22Rv1 (cell line): ENCODE data around the gene RFPL2.
A peak's percentile ranks its signal among the peaks of the same experiment; 100 is the strongest.
"Not testable (repeated sequence)": the region's sequence is repeated elsewhere in the genome, so short reads cannot be mapped to it uniquely, and the experiment has no call there.

Experiments used
- H3K27ac ChIP-seq: fragments of 450-650 bp; 2 replicates; pipeline ENCODE4 v1.5.1; 2017
- ZFX ChIP-seq: fragments of 450-650 bp; IDR thresholded peaks from 2 replicates; pipeline ENCODE4 v1.6.1; 2017; ENCODE audit warnings: antibody characterized with exemption, borderline replicate concordance
- TF ChIP-seq, protein P1 (sequence below): fragments of 450-650 bp; IDR thresholded peaks from 2 replicates; pipeline ENCODE4 v1.5.1; 2017; ENCODE audit warnings: mild to moderate bottlenecking

RFPL2 gene

DNA sequence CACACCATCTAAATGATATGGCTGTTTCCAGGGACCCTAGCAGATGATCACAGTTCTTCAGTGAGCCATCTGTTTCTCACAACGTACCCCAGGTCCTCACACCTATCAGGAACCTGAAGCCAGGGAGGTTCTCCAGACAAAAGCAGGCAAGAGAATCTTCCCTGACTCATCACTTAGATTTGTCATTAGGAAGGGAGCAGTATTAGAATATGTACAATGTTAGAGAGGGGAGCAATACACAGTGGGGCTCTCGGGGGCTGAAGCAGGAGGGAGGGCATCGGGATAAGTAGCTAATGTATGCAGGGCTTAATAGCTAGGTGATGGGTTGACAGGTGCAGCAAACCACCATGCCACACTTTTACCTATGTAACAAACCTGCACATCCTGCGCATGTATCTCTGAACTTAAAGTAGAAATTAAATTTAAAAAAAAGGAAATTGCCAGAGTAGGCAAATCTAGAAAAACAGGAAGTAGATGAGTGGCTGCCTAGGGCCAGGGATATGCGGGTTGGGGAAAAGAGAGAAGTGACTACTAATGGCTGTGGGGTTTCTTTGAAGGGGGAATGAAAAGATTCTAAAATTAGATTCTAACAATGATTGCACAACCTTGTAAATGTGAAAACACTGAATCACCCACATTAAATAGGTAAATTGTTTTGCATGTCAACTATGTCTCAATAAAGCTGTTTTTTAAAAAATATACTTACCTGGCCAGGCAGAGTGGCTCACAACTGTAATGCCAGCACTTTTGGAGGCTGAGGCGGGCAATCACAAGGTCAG, 60.2 kb downstream of the RFPL2 start:
- TF ChIP-seq, protein P1, sequence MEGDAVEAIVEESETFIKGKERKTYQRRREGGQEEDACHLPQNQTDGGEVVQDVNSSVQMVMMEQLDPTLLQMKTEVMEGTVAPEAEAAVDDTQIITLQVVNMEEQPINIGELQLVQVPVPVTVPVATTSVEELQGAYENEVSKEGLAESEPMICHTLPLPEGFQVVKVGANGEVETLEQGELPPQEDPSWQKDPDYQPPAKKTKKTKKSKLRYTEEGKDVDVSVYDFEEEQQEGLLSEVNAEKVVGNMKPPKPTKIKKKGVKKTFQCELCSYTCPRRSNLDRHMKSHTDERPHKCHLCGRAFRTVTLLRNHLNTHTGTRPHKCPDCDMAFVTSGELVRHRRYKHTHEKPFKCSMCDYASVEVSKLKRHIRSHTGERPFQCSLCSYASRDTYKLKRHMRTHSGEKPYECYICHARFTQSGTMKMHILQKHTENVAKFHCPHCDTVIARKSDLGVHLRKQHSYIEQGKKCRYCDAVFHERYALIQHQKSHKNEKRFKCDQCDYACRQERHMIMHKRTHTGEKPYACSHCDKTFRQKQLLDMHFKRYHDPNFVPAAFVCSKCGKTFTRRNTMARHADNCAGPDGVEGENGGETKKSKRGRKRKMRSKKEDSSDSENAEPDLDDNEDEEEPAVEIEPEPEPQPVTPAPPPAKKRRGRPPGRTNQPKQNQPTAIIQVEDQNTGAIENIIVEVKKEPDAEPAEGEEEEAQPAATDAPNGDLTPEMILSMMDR, result no peak
- no peak for TF ChIP-seq ZFX
- H3K27ac ChIP-seq, result no peak overlapping the region

DNA sequence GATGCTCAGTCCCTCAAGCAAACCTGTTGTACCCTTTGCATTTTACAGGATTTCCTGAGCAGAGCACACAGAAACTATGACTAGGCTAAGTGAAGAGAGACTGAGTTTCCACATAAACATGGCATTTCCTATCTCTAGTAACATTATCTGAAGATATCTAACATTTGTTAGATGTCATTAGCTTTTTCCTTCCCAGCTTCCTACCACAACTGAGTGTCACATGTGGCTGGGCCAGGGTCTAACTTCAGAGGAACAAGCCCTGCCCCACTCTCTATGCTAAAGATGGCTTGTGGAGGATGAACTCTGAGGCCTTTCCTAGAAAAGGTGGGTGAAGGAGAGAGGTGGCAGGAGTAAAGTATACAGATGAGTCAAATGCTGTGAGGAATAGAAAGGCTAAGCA, 62.3 kb downstream of the RFPL2 start:
- no peak overlapping the region for H3K27ac ChIP-seq
- TF ChIP-seq, protein P1, result no peak
- TF ChIP-seq ZFX, result no peak

DNA sequence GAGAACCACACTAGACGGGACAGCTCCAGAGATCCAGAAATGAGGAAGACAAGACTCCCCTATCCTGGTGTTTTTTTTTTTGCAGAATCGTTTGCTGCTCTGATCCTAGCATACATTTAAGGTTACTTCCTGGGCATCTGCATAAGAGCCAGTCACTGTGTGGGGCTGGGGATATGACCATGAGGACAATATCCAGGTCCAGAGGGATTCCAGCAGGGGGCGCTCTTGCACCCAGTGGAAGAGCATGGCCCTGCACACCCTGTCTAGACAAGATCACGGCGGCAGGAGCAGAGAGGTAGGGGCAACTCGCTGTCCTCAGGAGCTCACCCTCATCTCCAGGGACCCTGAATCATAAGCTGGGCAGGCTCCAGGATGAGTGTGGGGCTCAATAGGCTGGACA, 64.2 kb downstream of the RFPL2 start:
- TF ChIP-seq, protein P1, result peak; percentile 42
- H3K27ac ChIP-seq, result not testable (repeated sequence)
